Measurements from ENCODE around the gene ARFGAP2.

GRCh38 chr11:47188259-47188658 lies 11.6 kb upstream of the ARFGAP2 start:
- TF ChIP-seq, protein P1, sequence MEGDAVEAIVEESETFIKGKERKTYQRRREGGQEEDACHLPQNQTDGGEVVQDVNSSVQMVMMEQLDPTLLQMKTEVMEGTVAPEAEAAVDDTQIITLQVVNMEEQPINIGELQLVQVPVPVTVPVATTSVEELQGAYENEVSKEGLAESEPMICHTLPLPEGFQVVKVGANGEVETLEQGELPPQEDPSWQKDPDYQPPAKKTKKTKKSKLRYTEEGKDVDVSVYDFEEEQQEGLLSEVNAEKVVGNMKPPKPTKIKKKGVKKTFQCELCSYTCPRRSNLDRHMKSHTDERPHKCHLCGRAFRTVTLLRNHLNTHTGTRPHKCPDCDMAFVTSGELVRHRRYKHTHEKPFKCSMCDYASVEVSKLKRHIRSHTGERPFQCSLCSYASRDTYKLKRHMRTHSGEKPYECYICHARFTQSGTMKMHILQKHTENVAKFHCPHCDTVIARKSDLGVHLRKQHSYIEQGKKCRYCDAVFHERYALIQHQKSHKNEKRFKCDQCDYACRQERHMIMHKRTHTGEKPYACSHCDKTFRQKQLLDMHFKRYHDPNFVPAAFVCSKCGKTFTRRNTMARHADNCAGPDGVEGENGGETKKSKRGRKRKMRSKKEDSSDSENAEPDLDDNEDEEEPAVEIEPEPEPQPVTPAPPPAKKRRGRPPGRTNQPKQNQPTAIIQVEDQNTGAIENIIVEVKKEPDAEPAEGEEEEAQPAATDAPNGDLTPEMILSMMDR (IDR thresholded peaks at IDR 0.05): no peak
- TF ChIP-seq POLR2A (IDR thresholded peaks at IDR 0.05): no peak
